Nephron (organoid): Measurements from ENCODE around the gene ARHGAP19.

Experiments used
- H3K27ac Mint-ChIP-seq, 3 experiments: 2 replicates each; pipeline ENCODE4 v1.8.0; 2020; ENCODE audit warnings: mixed read lengths in 3 of 3, mild to moderate bottlenecking in 2 of 3, moderate library complexity in 1 of 3
- H3K27me3 Mint-ChIP-seq: 2 replicates; pipeline ENCODE4 v1.8.0; 2021; ENCODE audit warnings: low read depth, mild to moderate bottlenecking, moderate library complexity, mixed read lengths
- H3K36me3 Mint-ChIP-seq: 2 replicates; pipeline ENCODE4 v1.8.0; 2020; ENCODE audit warnings: low read depth, mixed read lengths
- H3K4me1 Mint-ChIP-seq: 2 replicates; pipeline ENCODE4 v1.8.0; 2020; ENCODE audit warnings: mixed read lengths
- H3K4me3 Mint-ChIP-seq, 3 experiments: 2 replicates each; pipeline ENCODE4 v1.8.0; 2020; ENCODE audit warnings: mild to moderate bottlenecking in 3 of 3, mixed read lengths in 3 of 3, moderate library complexity in 2 of 3
- H3K9me3 Mint-ChIP-seq: 2 replicates; pipeline ENCODE4 v1.8.0; 2020; ENCODE audit warnings: mixed read lengths
- TF ChIP-seq, protein P1 (sequence below), 3 experiments: fragments of 200-600 bp; sonication (generic); IDR thresholded peaks; one replicate each; pipeline ENCODE4 v1.5.0; 2021; ENCODE audit warnings: antibody characterized with exemption in 3 of 3; ENCODE audit not compliant: unreplicated experiment in 3 of 3

Gene ARHGAP19

DNA sequence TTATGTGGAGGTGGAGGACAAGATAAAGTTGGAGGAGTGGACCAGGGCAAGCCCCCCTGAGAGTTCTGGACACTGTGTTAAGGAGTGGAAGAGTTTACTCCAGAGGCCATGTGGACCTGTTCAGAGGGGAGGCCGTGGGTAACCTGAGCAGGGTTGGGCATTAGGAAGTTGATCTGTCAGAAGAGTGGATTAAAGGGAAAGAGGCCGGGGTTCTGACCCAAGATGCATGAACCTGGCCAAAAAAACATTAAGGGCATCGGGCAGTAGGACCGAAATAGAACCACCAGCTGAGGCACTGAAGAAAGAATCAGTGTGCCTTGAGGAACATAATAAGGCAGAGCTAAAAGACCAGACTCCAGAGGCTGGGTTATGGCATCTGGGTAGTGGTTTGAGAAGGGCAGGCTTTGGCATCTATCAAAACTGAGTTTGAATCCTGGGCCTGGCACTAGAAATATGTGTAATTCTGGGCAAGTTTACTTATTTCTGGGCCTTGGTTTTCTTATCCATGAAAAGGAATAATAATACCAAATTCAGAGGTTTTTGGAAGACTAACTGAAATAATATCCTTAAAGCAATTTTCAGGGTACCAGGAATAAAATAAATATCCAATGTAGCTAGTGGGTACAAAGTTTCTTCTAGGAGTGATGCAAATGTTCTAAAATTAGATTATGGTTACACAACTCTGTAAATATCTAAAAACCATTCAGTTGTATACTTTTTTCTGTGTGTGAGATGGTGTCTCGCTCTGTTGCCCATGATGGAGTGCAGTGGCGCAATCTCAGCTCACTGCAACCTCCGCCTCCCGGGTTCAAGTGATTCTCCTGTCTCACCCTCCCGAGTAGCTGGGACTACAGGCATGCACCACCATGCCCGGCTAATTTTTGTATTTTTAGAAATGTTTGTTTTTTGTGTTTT, 15.7 kb upstream of the ARHGAP19 start:
- no peak overlapping the region for H3K4me3 Mint-ChIP-seq
- H3K9me3 Mint-ChIP-seq: no peaks in the 10 kb centered on the region
- H3K36me3 Mint-ChIP-seq: no peaks in the 10 kb centered on the region
- TF ChIP-seq, protein P1, sequence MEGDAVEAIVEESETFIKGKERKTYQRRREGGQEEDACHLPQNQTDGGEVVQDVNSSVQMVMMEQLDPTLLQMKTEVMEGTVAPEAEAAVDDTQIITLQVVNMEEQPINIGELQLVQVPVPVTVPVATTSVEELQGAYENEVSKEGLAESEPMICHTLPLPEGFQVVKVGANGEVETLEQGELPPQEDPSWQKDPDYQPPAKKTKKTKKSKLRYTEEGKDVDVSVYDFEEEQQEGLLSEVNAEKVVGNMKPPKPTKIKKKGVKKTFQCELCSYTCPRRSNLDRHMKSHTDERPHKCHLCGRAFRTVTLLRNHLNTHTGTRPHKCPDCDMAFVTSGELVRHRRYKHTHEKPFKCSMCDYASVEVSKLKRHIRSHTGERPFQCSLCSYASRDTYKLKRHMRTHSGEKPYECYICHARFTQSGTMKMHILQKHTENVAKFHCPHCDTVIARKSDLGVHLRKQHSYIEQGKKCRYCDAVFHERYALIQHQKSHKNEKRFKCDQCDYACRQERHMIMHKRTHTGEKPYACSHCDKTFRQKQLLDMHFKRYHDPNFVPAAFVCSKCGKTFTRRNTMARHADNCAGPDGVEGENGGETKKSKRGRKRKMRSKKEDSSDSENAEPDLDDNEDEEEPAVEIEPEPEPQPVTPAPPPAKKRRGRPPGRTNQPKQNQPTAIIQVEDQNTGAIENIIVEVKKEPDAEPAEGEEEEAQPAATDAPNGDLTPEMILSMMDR (IDR thresholded peaks at IDR 0.05; ENCODE audit: unreplicated experiment in 3 of 3): no peak
- H3K27me3 Mint-ChIP-seq: no peaks in the 10 kb centered on the region
- H3K4me1 Mint-ChIP-seq: peaks cover 9% of the 10 kb centered on the region
- H3K27ac Mint-ChIP-seq: no peak overlapping the region

DNA sequence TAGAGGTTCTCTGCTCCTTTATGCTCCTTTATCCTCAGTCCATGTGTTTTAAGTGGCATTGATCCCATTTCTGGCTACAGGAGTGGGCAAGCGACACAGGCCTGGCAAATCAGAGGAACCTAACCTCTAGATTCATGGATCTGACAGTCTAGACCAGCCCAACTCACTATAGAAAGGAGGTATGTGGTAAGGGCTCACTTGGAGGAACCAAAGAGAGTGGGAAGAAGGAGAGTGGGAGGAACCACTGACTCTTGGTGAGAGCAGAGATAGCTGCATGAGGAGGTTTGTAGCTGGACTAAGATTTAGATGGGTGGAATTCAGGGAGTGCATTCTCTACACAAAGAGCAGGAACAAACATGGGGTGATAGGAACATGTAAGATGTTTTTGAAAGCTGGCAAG, 15.0 kb upstream of the ARHGAP19 start:
- TF ChIP-seq, protein P1 (IDR thresholded peaks at IDR 0.05; ENCODE audit: unreplicated experiment in 3 of 3): no peak

GRCh38 chr10:97302088-97302791, 9.8 kb upstream of the ARHGAP19 start:
- H3K4me1 Mint-ChIP-seq: no peaks in the 10 kb centered on the region
- H3K27ac Mint-ChIP-seq: no peak overlapping the region
- TF ChIP-seq, protein P1 (IDR thresholded peaks at IDR 0.05; ENCODE audit: unreplicated experiment in 3 of 3): no peak
- no peaks in the 10 kb centered on the region for H3K36me3 Mint-ChIP-seq
- no peak overlapping the region for H3K4me3 Mint-ChIP-seq
- H3K27me3 Mint-ChIP-seq: no peaks in the 10 kb centered on the region
- H3K9me3 Mint-ChIP-seq: no peaks in the 10 kb centered on the region

More for the DNA sequence above, 15.0 kb upstream of the ARHGAP19 start:
- Mint-ChIP-seq H3K4me1 (peaks cover 9% of the 10 kb centered on the region), H3K27ac (no peak overlapping the region), H3K36me3 (no peaks in the 10 kb centered on the region), H3K9me3 (no peaks in the 10 kb centered on the region), H3K4me3 (no peak overlapping the region), H3K27me3 (no peaks in the 10 kb centered on the region)

GRCh38 chr10:97300980-97301379, 8.5 kb upstream of the ARHGAP19 start:
- H3K4me1 Mint-ChIP-seq: no peaks in the 10 kb centered on the region
- H3K9me3 Mint-ChIP-seq: no peaks in the 10 kb centered on the region
- H3K36me3 Mint-ChIP-seq: no peaks in the 10 kb centered on the region
- H3K4me3 Mint-ChIP-seq: no peak overlapping the region
- no peaks in the 10 kb centered on the region for H3K27me3 Mint-ChIP-seq
- TF ChIP-seq, protein P1 (IDR thresholded peaks at IDR 0.05; ENCODE audit: unreplicated experiment in 3 of 3): no peak
- H3K27ac Mint-ChIP-seq: no peak overlapping the region

DNA sequence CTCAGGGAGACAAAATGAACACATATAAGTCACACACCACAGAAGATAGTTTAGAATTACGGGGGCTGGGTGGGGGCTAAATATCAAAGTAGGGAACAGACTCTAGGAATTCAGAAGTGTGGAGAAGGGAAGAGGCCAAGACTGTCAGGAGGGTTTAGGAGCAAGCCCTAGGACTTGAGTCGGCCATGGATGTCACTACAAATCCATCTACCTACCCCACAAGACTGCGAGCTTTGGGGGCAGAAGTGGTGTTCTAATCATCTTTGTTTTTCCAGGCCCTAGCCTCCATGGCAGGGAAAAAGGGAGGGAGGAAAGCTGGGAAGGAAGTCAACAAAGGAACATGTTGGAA, 5.8 kb upstream of the ARHGAP19 start:
- TF ChIP-seq, protein P1 (IDR thresholded peaks at IDR 0.05; ENCODE audit: unreplicated experiment in 3 of 3): no peak
- Mint-ChIP-seq H3K36me3 (no peaks in the 10 kb centered on the region), H3K4me3 (no peak overlapping the region), H3K27ac (peak overlapping the region in 2 of 3 experiments; percentile 2 to 12), H3K9me3 (no peaks in the 10 kb centered on the region), H3K27me3 (peaks cover 4% of the 10 kb centered on the region), H3K4me1 (no peaks in the 10 kb centered on the region)
